Brain microvascular endothelial cell (primary cell): Measurements from ENCODE around the gene IGF1R.

Experiments
- DNase-seq: peaks from one replicate; pipeline ENCODE4 v3.0.0-alpha.2; 2020
- H3K27ac ChIP-seq: fragments of 250-450 bp; sonication (Bioruptor Pico); 2 replicates; pipeline ENCODE4 v1.5.1; 2020; ENCODE audit warnings: mild to moderate bottlenecking, moderate library complexity
- H3K27me3 ChIP-seq: fragments of 250-450 bp; sonication (Bioruptor Pico); replicated peaks from 2 replicates; pipeline ENCODE4 v1.5.1; 2020; ENCODE audit warnings: mild to moderate bottlenecking
- H3K36me3 ChIP-seq: fragments of 250-450 bp; sonication (Bioruptor Pico); replicated peaks from 2 replicates; pipeline ENCODE4 v1.5.1; 2020; ENCODE audit warnings: mild to moderate bottlenecking
- H3K4me3 ChIP-seq: 2 replicates; pipeline ENCODE4 v1.5.1; 2011; ENCODE audit warnings: low read depth, mild to moderate bottlenecking, control low read depth, low read length, moderate library complexity
- CTCF ChIP-seq: IDR thresholded peaks from 2 replicates; pipeline ENCODE4 v1.5.1; 2011; ENCODE audit warnings: low read depth, mild to moderate bottlenecking, moderate library complexity, low read length, control low read depth, inconsistent platforms; ENCODE audit errors: missing control alignments
- in situ Hi-C: cut with HindIII; loops from 2 replicates; pipeline ENCODE4 v1.10.0; 2017; ENCODE audit warnings: low sequenced_read_pairs, low pct_ligation_motif_present

The IGF1R gene

GRCh38 chr15:98779463-98780071 is 131.2 kb downstream of the IGF1R start:
- in situ Hi-C loops: no loop called here

GRCh38 chr15:98781838-98782237 is 133.5 kb downstream of the IGF1R start:
- Histone ChIP-seq H3K27me3 (no peaks in the 10 kb centered on the region), H3K4me3 (no peak overlapping the region), H3K36me3 (no peaks in the 10 kb centered on the region), H3K27ac (no peak overlapping the region)
- no peak for TF ChIP-seq CTCF
- DNase-seq: no peak
- in situ Hi-C loops: no loop called here

More at GRCh38 chr15:98779463-98780071, 131.2 kb downstream of the IGF1R start:
- Histone ChIP-seq H3K27ac (no peak overlapping the region), H3K36me3 (no peaks in the 10 kb centered on the region), H3K27me3 (no peaks in the 10 kb centered on the region), H3K4me3 (no peak overlapping the region)
- peak; percentile 98 for TF ChIP-seq CTCF
- DNase-seq: peak; percentile 62

DNA sequence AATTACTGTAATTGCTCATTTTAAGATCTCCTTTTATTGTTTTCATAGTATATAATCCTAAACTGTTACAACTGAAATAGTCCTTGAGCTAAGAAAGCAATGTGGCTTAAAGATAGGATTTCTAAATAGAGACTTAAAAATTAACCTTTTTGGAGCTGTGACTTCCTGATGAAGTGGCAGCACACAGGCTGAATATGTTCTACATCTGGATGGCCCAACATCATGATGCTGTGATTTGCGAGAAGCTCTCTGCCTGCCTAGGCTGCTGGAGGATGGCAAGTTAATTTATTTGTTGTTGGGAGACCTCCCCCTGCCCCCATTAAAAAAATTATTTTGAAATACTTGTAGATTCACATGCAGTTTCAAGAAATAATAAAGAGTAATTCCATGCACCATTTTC is 134.5 kb downstream of the IGF1R start:
- in situ Hi-C loops: no loop called here
- no peak for TF ChIP-seq CTCF
- H3K27me3 ChIP-seq: no peaks in the 10 kb centered on the region
- DNase-seq: no peak
- no peaks in the 10 kb centered on the region for H3K36me3 ChIP-seq
- H3K4me3 ChIP-seq: no peak overlapping the region
- H3K27ac ChIP-seq: no peak overlapping the region

DNA sequence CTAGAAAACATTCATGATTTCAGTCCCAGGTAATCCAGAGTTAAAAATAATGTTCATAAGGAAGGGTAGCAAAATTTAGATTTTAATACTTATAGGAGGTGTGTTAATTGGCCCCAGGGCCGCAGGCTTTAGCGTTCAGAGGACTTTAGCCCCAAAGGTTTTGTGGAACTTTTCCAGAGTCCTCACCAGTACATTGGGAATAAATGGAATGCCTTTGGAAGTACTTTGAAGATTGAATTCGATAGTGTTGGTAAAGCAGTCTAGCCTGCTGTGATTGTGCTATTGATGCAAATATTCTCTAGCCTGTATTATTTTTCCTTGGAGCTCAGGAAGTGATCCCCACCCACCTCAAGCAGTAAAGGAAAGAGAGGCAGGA is 137.1 kb downstream of the IGF1R start:
- H3K4me3 ChIP-seq: no peak overlapping the region
- no peaks in the 10 kb centered on the region for H3K36me3 ChIP-seq
- in situ Hi-C loops: no loop called here
- H3K27ac ChIP-seq: no peak overlapping the region
- no peak for TF ChIP-seq CTCF
- H3K27me3 ChIP-seq: no peaks in the 10 kb centered on the region
- no peak for DNase-seq

DNA sequence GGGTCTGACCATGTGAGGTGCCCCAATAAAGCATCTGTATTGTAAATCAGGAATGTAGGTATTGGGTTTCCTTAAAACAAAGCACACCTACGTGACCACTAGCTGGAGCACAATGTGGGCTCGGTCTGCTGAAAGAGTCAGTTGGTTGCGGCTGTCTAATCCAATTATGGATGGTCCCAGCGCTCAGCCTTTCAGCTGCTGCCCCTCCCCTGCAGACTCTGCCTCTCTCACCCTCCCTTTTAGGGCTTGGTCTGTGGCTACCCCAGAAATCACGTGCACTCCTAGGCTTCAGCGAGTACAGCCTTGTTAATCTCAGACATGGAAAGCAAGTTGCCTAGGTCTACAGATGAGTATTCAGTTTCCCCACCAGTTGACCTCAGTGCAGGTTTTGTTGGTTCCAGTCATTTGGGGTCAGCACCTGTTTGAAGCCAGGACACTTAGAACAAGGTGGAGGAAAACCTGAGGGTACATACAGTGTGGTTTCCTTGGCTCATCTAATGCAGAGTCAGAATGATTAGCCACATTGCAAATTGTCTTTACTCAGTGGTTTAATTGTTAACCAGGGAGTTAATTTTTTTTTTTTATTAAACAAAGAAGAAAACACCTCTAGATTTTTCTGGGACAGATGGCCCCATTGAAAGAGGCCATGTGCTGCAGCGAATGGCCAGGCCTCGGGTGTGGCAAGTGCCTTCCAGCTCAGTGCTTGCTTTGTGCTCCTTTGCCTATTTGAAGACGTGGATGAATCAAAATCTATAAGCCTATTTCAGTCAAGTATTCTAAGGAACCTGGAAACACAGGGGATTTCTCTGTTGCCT is 137.7 kb downstream of the IGF1R start:
- no peak for DNase-seq
- in situ Hi-C loops: no loop called here
- Histone ChIP-seq H3K36me3 (no peaks in the 10 kb centered on the region), H3K4me3 (no peak overlapping the region), H3K27me3 (no peaks in the 10 kb centered on the region), H3K27ac (no peak overlapping the region)
- TF ChIP-seq CTCF: no peak
